DOHH2 (cell line): Measurements from ENCODE around the gene RAB6D.

Source experiments
- CTCF ChIP-seq: fragments of 200-600 bp; sonication (generic); IDR thresholded peaks from one replicate; pipeline ENCODE4 v1.5.1; 2014; ENCODE audit warnings: antibody characterized with exemption, mild to moderate bottlenecking, low read depth, low read length; ENCODE audit not compliant: poor library complexity, severe bottlenecking
- EZH2phosphoT487 ChIP-seq: fragments of 200-600 bp; sonication (generic); IDR thresholded peaks from 2 replicates; pipeline ENCODE4 v1.6.1; 2017; ENCODE audit warnings: borderline replicate concordance, mild to moderate bottlenecking, antibody characterized with exemption, low read length, moderate library complexity, mixed read lengths

GRCh38 chr2:131402320-131403039 is 38.5 kb upstream of the RAB6D start:
- TF ChIP-seq CTCF (no peak), EZH2phosphoT487 (no peak)
